Caki2 (cell line): ENCODE data around the gene B3GNT3. TPM values are rescaled to one million over a fixed set of nuclear protein-coding genes. Genes with fewer than 3 reads are reported as not detected.

Experiments used
- total RNA-seq: library from RNA; depleted of rRNA; stranded (reverse); fragments of >200 nt; shearing (Covaris generic); gene quantifications from 2 replicates; pipeline ENCODE4 v1.2.3, GENCODE V29; 2014; ENCODE audit warnings: low replicate concordance; rRNA removed

B3GNT3 gene
- total RNA-seq, 1 experiment from 2014 or later = 9.8 TPM

Other genes starting within 250 kb of the B3GNT3 start
- gene COLGALT1, start 239.5 kb upstream of the B3GNT3 start, total RNA-seq = 133 and 145 TPM in 2 replicates
- gene UNC13A, start 106.8 kb upstream of the B3GNT3 start, total RNA-seq = 0.06 TPM in 1 of 2 replicates, not detected in the other
- 46.5 and 56.1 TPM in 2 replicates for gene MAP1S, start 75.7 kb upstream of the B3GNT3 start, total RNA-seq
- gene FCHO1, start 43.7 kb upstream of the B3GNT3 start, total RNA-seq = 2.7 and 9.1 TPM in 2 replicates
- not detected in 2 replicates for gene INSL3, start 26.4 kb downstream of the B3GNT3 start, total RNA-seq
- gene JAK3, start 52.8 kb downstream of the B3GNT3 start, total RNA-seq = 2.5 and 5.0 TPM in 2 replicates
- gene RPL18A, start 64.8 kb downstream of the B3GNT3 start, total RNA-seq = 852 and 893 TPM in 2 replicates
- gene SLC5A5, start 76.8 kb downstream of the B3GNT3 start, total RNA-seq = not detected in 2 replicates
- 204 and 270 TPM in 2 replicates for gene CCDC124, start 137.9 kb downstream of the B3GNT3 start, total RNA-seq
- gene KCNN1, start 172.0 kb downstream of the B3GNT3 start, total RNA-seq = not detected in 2 replicates
- 57.4 and 76.7 TPM in 2 replicates for gene ARRDC2, start 213.0 kb downstream of the B3GNT3 start, total RNA-seq